SK-N-SH treated with all-trans-retinoic acid at 6 μM for 48 hours (cell line): ENCODE data around the gene NMRK1.

Experiments
- ATAC-seq: fragments of 200-7000 bp; cut with Tn5 transposase; 3 replicates; pipeline ENCODE4 v1.9.1; 2020; ENCODE audit warnings: mild to moderate bottlenecking, moderate library complexity
- ARNTL ChIP-seq: fragments of 450-650 bp; formaldehyde crosslinking; IDR thresholded peaks from 2 replicates; pipeline ENCODE4 v1.5.0; 2020; ENCODE audit warnings: low read depth, mild to moderate bottlenecking, moderate library complexity, borderline replicate concordance
- BACH2 ChIP-seq: fragments of 250-450 bp; sonication (Bioruptor Pico); IDR thresholded peaks from 2 replicates; pipeline ENCODE4 v1.9.0; 2021; ENCODE audit warnings: mild to moderate bottlenecking, borderline replicate concordance
- CREB5 ChIP-seq: fragments of 250-450 bp; sonication (Bioruptor Pico); IDR thresholded peaks from 2 replicates; pipeline ENCODE4 v1.5.1; 2020; ENCODE audit warnings: low read depth, mild to moderate bottlenecking, moderate library complexity
- CSDC2 ChIP-seq: fragments of 250-450 bp; sonication (Bioruptor Pico); IDR thresholded peaks from 2 replicates; pipeline ENCODE4 v1.5.0; 2020; ENCODE audit warnings: mild to moderate bottlenecking, moderate library complexity
- CSRNP3 ChIP-seq: fragments of 250-450 bp; sonication (Bioruptor Pico); IDR thresholded peaks from 2 replicates; pipeline ENCODE4 v1.5.1; 2021; ENCODE audit warnings: mild to moderate bottlenecking, moderate library complexity
- ESRRG ChIP-seq: fragments of 250-450 bp; sonication (Bioruptor Pico); IDR thresholded peaks from 2 replicates; pipeline ENCODE4 v1.6.1; 2021; ENCODE audit warnings: mild to moderate bottlenecking
- GLIS3 ChIP-seq: fragments of 250-450 bp; sonication (Bioruptor Pico); IDR thresholded peaks from 2 replicates; pipeline ENCODE4 v1.5.0; 2020; ENCODE audit warnings: mild to moderate bottlenecking, moderate library complexity
- OSR1 ChIP-seq: fragments of 250-450 bp; sonication (Bioruptor Pico); IDR thresholded peaks from 2 replicates; pipeline ENCODE4 v1.8.0; 2022; ENCODE audit warnings: moderate library complexity, mild to moderate bottlenecking, inconsistent platforms
- PATZ1 ChIP-seq: fragments of 250-450 bp; sonication (Bioruptor Pico); IDR thresholded peaks from 2 replicates; pipeline ENCODE4 v1.8.0; 2020; ENCODE audit warnings: mild to moderate bottlenecking, moderate library complexity, borderline replicate concordance
- POU6F1 ChIP-seq: fragments of 250-450 bp; sonication (Bioruptor Pico); IDR thresholded peaks from 2 replicates; pipeline ENCODE4 v1.8.0; 2021; ENCODE audit warnings: low read depth, mild to moderate bottlenecking, moderate library complexity, borderline replicate concordance
- PPARA ChIP-seq: fragments of 250-450 bp; sonication (Bioruptor Pico); IDR thresholded peaks from 2 replicates; pipeline ENCODE4 v1.5.0; 2020; ENCODE audit warnings: mild to moderate bottlenecking, borderline replicate concordance
- RARB ChIP-seq: fragments of 250-450 bp; sonication (Bioruptor Pico); IDR thresholded peaks from 2 replicates; pipeline ENCODE4 v1.8.0; 2021; ENCODE audit warnings: mild to moderate bottlenecking, moderate library complexity
- SNAI2 ChIP-seq: fragments of 250-450 bp; sonication (Bioruptor Pico); IDR thresholded peaks from 2 replicates; pipeline ENCODE4 v1.5.0; 2020; ENCODE audit warnings: mild to moderate bottlenecking, moderate library complexity
- TCF4 ChIP-seq: fragments of 250-450 bp; sonication (Bioruptor Pico); IDR thresholded peaks from 2 replicates; pipeline ENCODE4 v1.8.0; 2021; ENCODE audit warnings: mild to moderate bottlenecking, moderate library complexity, borderline replicate concordance
- TOX ChIP-seq: fragments of 250-450 bp; sonication (Bioruptor Pico); IDR thresholded peaks from 2 replicates; pipeline ENCODE4 v1.8.0; 2021; ENCODE audit warnings: mild to moderate bottlenecking, moderate library complexity, borderline replicate concordance
- ZC3H10 ChIP-seq: fragments of 250-450 bp; sonication (Bioruptor Pico); IDR thresholded peaks from 2 replicates; pipeline ENCODE4 v1.5.1; 2021; ENCODE audit warnings: mild to moderate bottlenecking, moderate library complexity
- ZFP3 ChIP-seq: fragments of 250-450 bp; sonication (Bioruptor Pico); IDR thresholded peaks from 2 replicates; pipeline ENCODE4 v1.5.0; 2020; ENCODE audit warnings: mild to moderate bottlenecking, moderate library complexity
- ZNF565 ChIP-seq: fragments of 450-650 bp; formaldehyde crosslinking; conservative IDR thresholded peaks from 2 replicates; pipeline ENCODE4 v1.5.0; 2020; ENCODE audit warnings: low read depth, mild to moderate bottlenecking, moderate library complexity
- ZNF70 ChIP-seq: fragments of 450-650 bp; formaldehyde crosslinking; IDR thresholded peaks from 2 replicates; pipeline ENCODE4 v1.5.0; 2020; ENCODE audit warnings: mild to moderate bottlenecking, moderate library complexity

NMRK1 gene

GRCh38 chr9:75061169-75061568 is 26.8 kb downstream of the NMRK1 start:
- ATAC-seq, result no peak
- TF ChIP-seq ESRRG (CRISPR knock-in tag) (no peak), PATZ1 (CRISPR knock-in tag) (no peak), GLIS3 (CRISPR knock-in tag) (no peak), CSDC2 (CRISPR knock-in tag) (no peak), ZNF565 (no peak), RARB (CRISPR knock-in tag) (no peak)

- ATAC-seq, result no peak
- TF ChIP-seq ZNF565 (no peak), CSDC2 (CRISPR knock-in tag) (no peak), TCF4 (CRISPR knock-in tag) (no peak), SNAI2 (CRISPR knock-in tag) (no peak)
- TF ChIP-seq, all 23 proteins: peak for 0
These were observed 33.5 kb downstream of the NMRK1 start for GRCh38 chr9:75054368-75055001.

- no peak for TF ChIP-seq ZNF70 (CRISPR knock-in tag)
- TF ChIP-seq TCF4 (CRISPR knock-in tag), result no peak
- no peak for TF ChIP-seq ZC3H10 (CRISPR knock-in tag)
- no peak for TF ChIP-seq PPARA (CRISPR knock-in tag)
- no peak for TF ChIP-seq CSRNP3 (CRISPR knock-in tag)
- no peak for TF ChIP-seq CREB5 (CRISPR knock-in tag)
- TF ChIP-seq PATZ1 (CRISPR knock-in tag), result no peak
- no peak for TF ChIP-seq ARNTL (CRISPR knock-in tag)
- TF ChIP-seq ZFP3, result no peak
- no peak for TF ChIP-seq OSR1
- TF ChIP-seq POU6F1 (CRISPR knock-in tag), result no peak
- no peak for TF ChIP-seq TOX (CRISPR knock-in tag)
- TF ChIP-seq, all 23 proteins: peak for 0
- ATAC-seq, result no peak
These were observed 34.1 kb downstream of the NMRK1 start for GRCh38 chr9:75053869-75054268.

- TF ChIP-seq OSR1, result no peak
- TF ChIP-seq BACH2, result no peak
- TF ChIP-seq ZNF70 (CRISPR knock-in tag), result no peak
- TF ChIP-seq TOX (CRISPR knock-in tag), result no peak
- no peak for TF ChIP-seq PPARA (CRISPR knock-in tag)
- no peak for TF ChIP-seq TCF4 (CRISPR knock-in tag)
- ATAC-seq, result no peak
These were observed 36.7 kb downstream of the NMRK1 start for GRCh38 chr9:75051285-75051684.
